ENCODE measurements around the gene CLDN11. TPM values are rescaled to one million over a fixed set of nuclear protein-coding genes. Genes with fewer than 3 reads are reported as not detected.

The CLDN11 gene
- total RNA-seq, 1 donor: 411 TPM

DNA sequence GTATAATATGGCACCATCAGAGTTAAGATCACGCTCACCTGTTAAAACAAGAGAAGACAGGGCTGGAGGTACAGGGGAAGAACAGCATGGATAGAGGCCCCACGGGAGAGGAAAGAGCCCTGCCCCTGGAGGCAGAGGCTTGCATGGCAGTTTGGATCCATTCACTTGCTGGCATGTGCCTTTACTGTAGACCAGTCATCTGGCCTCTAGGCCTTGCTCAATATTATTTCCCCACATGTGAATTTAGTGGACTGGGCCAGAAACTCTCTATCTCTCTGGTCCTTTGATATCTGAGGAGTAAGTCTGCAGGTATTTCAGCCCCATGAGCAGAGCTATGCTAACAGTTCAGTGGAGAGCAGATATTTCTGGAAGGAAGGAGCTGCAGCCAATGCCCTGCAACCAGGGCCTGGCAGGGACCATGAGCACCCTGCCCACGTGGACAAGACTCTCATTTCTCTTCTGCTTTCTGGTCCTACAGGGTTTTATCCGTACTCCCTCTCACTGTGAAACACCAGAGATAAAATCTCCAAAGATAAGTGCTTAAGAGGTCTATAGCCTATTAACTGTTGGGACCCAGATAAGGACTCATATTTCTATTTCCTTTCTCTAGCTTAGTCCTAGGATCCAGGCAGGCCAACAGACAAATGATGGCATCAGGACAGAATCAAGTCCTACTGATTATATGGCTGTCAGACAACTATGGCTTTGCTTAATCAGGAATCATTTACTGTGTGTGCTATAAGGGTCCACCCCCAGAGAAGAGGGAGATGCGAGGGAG, 65.0 kb downstream of the CLDN11 start:
- H3K4me3 ChIP-seq (ENCODE audit: low read depth, low read length): no peak overlapping the region
- TF ChIP-seq, protein P1, sequence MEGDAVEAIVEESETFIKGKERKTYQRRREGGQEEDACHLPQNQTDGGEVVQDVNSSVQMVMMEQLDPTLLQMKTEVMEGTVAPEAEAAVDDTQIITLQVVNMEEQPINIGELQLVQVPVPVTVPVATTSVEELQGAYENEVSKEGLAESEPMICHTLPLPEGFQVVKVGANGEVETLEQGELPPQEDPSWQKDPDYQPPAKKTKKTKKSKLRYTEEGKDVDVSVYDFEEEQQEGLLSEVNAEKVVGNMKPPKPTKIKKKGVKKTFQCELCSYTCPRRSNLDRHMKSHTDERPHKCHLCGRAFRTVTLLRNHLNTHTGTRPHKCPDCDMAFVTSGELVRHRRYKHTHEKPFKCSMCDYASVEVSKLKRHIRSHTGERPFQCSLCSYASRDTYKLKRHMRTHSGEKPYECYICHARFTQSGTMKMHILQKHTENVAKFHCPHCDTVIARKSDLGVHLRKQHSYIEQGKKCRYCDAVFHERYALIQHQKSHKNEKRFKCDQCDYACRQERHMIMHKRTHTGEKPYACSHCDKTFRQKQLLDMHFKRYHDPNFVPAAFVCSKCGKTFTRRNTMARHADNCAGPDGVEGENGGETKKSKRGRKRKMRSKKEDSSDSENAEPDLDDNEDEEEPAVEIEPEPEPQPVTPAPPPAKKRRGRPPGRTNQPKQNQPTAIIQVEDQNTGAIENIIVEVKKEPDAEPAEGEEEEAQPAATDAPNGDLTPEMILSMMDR (IDR thresholded peaks at IDR 0.05; ENCODE audit: insufficient read depth, low read depth, low read length): peak; percentile 29
- DNase-seq (ENCODE audit: low read depth): no peak

Other genes starting within 250 kb of the CLDN11 start
- gene PHC3, start 237.1 kb upstream of the CLDN11 start, total RNA-seq: 37.0 and 51.4 TPM in 2 replicates
- gene PRKCI, start 196.4 kb upstream of the CLDN11 start, total RNA-seq: 81.8 and 98.4 TPM in 2 replicates
- 95.9 and 96.3 TPM in 2 replicates for gene SKIL, start 61.2 kb upstream of the CLDN11 start, total RNA-seq
- gene SLC7A14, start 167.2 kb downstream of the CLDN11 start, total RNA-seq: 1.6 and 2.2 TPM in 2 replicates

Data from fibroblast of villous mesenchyme (primary cell).